ENCODE results near the gene PLSCR4. TPM values are rescaled to one million over a fixed set of nuclear protein-coding genes. Genes with fewer than 3 reads are reported as not detected.

Gene PLSCR4
- total and polyA plus RNA-seq, 4 donors: 19.5 to 56.4 (median 34.9) TPM

DNA sequence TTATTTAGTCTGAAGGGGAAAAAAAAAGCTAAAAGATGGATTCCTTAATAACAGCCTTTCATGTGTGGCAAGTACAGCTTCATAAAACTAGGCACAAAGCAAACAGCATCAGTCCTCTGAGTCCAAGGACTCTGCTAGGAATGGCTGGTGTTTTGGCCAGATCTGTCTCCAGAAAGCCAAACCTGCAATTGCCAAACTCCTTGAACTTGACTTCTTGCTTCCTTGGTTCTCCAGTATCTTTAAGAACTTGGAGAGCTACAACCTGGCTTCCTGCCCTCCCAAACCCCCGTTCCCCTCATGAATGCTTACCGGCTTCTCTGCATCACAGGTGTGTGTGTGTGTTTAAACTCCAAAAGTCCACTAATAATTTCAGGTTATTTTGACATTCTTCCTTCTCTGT is 88.3 kb downstream of the PLSCR4 start:
- no peak for TF ChIP-seq GABPA (IDR thresholded peaks at IDR 0.05 in 1 of 2, conservative IDR thresholded peaks at IDR 0.05 in 1 of 2)
- no peak for TF ChIP-seq EGR1 (IDR thresholded peaks at IDR 0.05; ENCODE audit: low read depth in 2 of 2)
- TF ChIP-seq YY1 (IDR thresholded peaks at IDR 0.05): peak; percentile 21
- peak; percentile 41 to 48 for TF ChIP-seq HNF4A (conservative IDR thresholded peaks at IDR 0.05)
- Histone ChIP-seq H3K27me3 (ENCODE audit: control insufficient read depth in 4 of 4, insufficient read depth in 4 of 4, low read length in 3 of 4) (no peaks in the 10 kb centered on the region), H3K4me1 (ENCODE audit: control insufficient read depth in 4 of 4, insufficient read depth in 4 of 4, low read length in 3 of 4) (peaks cover 3 to 65% (median 16%) of the 10 kb centered on the region in 4 donors), H3K4me3 (ENCODE audit: low read depth in 1 of 3, low read length in 3 of 3) (no peak overlapping the region), H3K9me3 (ENCODE audit: control insufficient read depth in 4 of 4, low read length in 3 of 4) (no peaks in the 10 kb centered on the region), H3K27ac (ENCODE audit: low read depth in 1 of 2, low read length in 2 of 2) (peak overlapping the region; percentile 95 to 97), H3K9ac (ENCODE audit: low read depth in 1 of 2, low read length in 2 of 2) (no peak overlapping the region), H3K36me3 (ENCODE audit: control insufficient read depth in 4 of 4, insufficient read depth in 3 of 4, low read depth in 1 of 4, low read length in 3 of 4) (no peaks in the 10 kb centered on the region)
- DNase-seq (ENCODE audit: low spot score): no peak
- 41% methylated on average over 2 of the region's 2 CpGs for WGBS

DNA sequence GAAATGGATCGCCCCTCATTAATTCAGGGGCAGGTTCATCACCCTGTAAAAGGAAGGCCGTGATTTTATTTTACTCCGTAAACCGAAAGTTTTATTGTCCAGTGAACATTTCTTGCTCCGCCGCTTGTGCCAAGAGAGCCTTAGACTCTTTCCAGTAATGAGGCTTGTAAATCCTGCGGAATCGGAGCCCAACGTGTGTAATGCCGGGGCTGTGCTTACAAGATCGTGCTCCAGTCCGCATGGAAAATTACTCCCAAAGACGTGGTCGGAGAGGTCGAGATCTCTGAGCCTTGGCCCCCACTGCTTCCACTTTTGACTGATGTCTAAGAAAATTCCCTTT is 89.3 kb downstream of the PLSCR4 start:
- peak; percentile 41 for DNase-seq (ENCODE audit: low spot score)
- 3% methylated on average over 15 of the region's 15 CpGs for WGBS
- Histone ChIP-seq H3K4me3 (ENCODE audit: low read depth in 1 of 3, low read length in 3 of 3) (peak overlapping the region; percentile 79 to 98 (median 81)), H3K27me3 (ENCODE audit: control insufficient read depth in 4 of 4, insufficient read depth in 4 of 4, low read length in 3 of 4) (no peaks in the 10 kb centered on the region), H3K27ac (ENCODE audit: low read depth in 1 of 2, low read length in 2 of 2) (peak overlapping the region; percentile 95 to 97), H3K36me3 (ENCODE audit: control insufficient read depth in 4 of 4, insufficient read depth in 3 of 4, low read depth in 1 of 4, low read length in 3 of 4) (no peaks in the 10 kb centered on the region), H3K9me3 (ENCODE audit: control insufficient read depth in 4 of 4, low read length in 3 of 4) (no peaks in the 10 kb centered on the region), H3K9ac (ENCODE audit: low read depth in 1 of 2, low read length in 2 of 2) (peak overlapping the region; percentile 87 to 99), H3K4me1 (ENCODE audit: control insufficient read depth in 4 of 4, insufficient read depth in 4 of 4, low read length in 3 of 4) (peaks cover 3 to 68% (median 22%) of the 10 kb centered on the region in 4 donors)
- no peak for TF ChIP-seq RAD21 (IDR thresholded peaks at IDR 0.05)
- TF ChIP-seq EGR1 (IDR thresholded peaks at IDR 0.05; ENCODE audit: low read depth in 2 of 2): no peak
- TF ChIP-seq FOXA1 (IDR thresholded peaks at IDR 0.05): no peak
- TF ChIP-seq, protein P1, sequence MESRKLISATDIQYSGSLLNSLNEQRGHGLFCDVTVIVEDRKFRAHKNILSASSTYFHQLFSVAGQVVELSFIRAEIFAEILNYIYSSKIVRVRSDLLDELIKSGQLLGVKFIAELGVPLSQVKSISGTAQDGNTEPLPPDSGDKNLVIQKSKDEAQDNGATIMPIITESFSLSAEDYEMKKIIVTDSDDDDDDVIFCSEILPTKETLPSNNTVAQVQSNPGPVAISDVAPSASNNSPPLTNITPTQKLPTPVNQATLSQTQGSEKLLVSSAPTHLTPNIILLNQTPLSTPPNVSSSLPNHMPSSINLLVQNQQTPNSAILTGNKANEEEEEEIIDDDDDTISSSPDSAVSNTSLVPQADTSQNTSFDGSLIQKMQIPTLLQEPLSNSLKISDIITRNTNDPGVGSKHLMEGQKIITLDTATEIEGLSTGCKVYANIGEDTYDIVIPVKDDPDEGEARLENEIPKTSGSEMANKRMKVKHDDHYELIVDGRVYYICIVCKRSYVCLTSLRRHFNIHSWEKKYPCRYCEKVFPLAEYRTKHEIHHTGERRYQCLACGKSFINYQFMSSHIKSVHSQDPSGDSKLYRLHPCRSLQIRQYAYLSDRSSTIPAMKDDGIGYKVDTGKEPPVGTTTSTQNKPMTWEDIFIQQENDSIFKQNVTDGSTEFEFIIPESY (IDR thresholded peaks at IDR 0.05): peak; percentile 23
- no peak for TF ChIP-seq GABPA (IDR thresholded peaks at IDR 0.05 in 1 of 2, conservative IDR thresholded peaks at IDR 0.05 in 1 of 2)
- TF ChIP-seq, protein P2, sequence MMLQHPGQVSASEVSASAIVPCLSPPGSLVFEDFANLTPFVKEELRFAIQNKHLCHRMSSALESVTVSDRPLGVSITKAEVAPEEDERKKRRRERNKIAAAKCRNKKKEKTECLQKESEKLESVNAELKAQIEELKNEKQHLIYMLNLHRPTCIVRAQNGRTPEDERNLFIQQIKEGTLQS (IDR thresholded peaks at IDR 0.05): no peak
- TF ChIP-seq TAF1 (conservative IDR thresholded peaks at IDR 0.05): no peak
- TF ChIP-seq YY1 (IDR thresholded peaks at IDR 0.05): peak; percentile 62
- TF ChIP-seq RXRA (IDR thresholded peaks at IDR 0.05): no peak
- TF ChIP-seq SP1 (IDR thresholded peaks at IDR 0.05): no peak
- no peak for TF ChIP-seq NR2F2 (IDR thresholded peaks at IDR 0.05)
- TF ChIP-seq HNF4A (conservative IDR thresholded peaks at IDR 0.05): no peak

DNA sequence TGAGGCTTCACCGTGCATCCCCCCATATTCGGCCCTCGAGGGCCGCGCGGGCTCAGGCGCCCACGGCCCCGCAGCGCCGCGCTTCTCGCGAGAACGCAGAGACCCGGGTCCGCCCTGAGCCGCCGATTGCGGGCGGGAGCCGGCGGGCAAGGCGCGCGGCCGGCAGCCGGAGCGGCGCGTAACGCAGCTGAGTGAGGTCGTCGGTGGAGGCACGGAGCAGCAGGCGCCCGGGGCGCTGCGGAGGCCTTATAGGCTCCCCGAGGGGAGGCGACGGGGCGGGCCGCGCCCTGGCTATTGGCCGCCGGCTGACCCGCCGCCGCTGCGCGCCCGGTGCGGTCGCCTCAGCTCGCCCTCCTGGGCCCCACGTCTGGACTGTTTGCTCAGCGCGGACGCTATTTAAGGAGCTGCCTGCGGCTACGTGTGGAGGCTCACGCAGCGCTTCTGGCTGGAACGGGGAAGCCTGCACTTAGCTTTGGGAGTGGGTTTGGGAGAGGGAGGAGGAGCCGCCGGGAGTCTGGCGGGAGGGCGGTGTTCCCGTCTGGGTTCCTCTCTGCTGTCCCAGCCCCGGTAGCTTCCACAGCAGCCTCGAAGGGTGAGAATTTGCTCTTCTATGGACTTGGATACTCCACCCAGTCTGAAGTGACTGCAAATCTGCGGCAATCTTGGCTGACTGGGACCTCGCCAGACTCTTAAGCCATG is 89.8 kb downstream of the PLSCR4 start, which contains the start of gene PLOD2:
Gene PLOD2, minus strand, starts transcription at position 221 of the 699 bp plus-strand sequence. Its CDS starts 195 bp downstream, at position 26.
- H3K4me1 ChIP-seq (ENCODE audit: control insufficient read depth in 4 of 4, insufficient read depth in 4 of 4, low read length in 3 of 4): peaks cover 4 to 68% (median 26%) of the 10 kb centered on the region in 4 donors
- WGBS: 1% methylated on average over 74 of the region's 74 CpGs
- H3K27ac ChIP-seq (ENCODE audit: low read depth in 1 of 2, low read length in 2 of 2): peak within 1 kb of the TSS; percentile 95 to 97
- no peaks in the 10 kb centered on the region for H3K36me3 ChIP-seq (ENCODE audit: control insufficient read depth in 4 of 4, insufficient read depth in 3 of 4, low read depth in 1 of 4, low read length in 3 of 4)
- peak; percentile 78 for DNase-seq (ENCODE audit: low spot score)
- no peaks in the 10 kb centered on the region for H3K9me3 ChIP-seq (ENCODE audit: control insufficient read depth in 4 of 4, low read length in 3 of 4)
- no peaks in the 10 kb centered on the region for H3K27me3 ChIP-seq (ENCODE audit: control insufficient read depth in 4 of 4, insufficient read depth in 4 of 4, low read length in 3 of 4)
- peak within 1 kb of the TSS; percentile 79 to 98 (median 81) for H3K4me3 ChIP-seq (ENCODE audit: low read depth in 1 of 3, low read length in 3 of 3)
- peak within 1 kb of the TSS; percentile 98 to 100 for H3K9ac ChIP-seq (ENCODE audit: low read depth in 1 of 2, low read length in 2 of 2)
- TF ChIP-seq HNF4G (IDR thresholded peaks at IDR 0.05): no peak
- TF ChIP-seq, protein P3, sequence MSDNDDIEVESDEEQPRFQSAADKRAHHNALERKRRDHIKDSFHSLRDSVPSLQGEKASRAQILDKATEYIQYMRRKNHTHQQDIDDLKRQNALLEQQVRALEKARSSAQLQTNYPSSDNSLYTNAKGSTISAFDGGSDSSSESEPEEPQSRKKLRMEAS (IDR thresholded peaks at IDR 0.05): no peak
- TF ChIP-seq HNF4A (conservative IDR thresholded peaks at IDR 0.05): peak; percentile 13 to 40
- no peak for TF ChIP-seq FOXA1 (IDR thresholded peaks at IDR 0.05)
- TF ChIP-seq, protein P1 (IDR thresholded peaks at IDR 0.05): no peak
- TF ChIP-seq YY1 (IDR thresholded peaks at IDR 0.05): no peak
- no peak for TF ChIP-seq NR2F2 (IDR thresholded peaks at IDR 0.05)
- TF ChIP-seq TAF1 (conservative IDR thresholded peaks at IDR 0.05): peak; percentile 92
- TF ChIP-seq, protein P2 (IDR thresholded peaks at IDR 0.05): peak; percentile 8
- no peak for TF ChIP-seq FOXA2 (IDR thresholded peaks at IDR 0.05)
- TF ChIP-seq, protein P4, sequence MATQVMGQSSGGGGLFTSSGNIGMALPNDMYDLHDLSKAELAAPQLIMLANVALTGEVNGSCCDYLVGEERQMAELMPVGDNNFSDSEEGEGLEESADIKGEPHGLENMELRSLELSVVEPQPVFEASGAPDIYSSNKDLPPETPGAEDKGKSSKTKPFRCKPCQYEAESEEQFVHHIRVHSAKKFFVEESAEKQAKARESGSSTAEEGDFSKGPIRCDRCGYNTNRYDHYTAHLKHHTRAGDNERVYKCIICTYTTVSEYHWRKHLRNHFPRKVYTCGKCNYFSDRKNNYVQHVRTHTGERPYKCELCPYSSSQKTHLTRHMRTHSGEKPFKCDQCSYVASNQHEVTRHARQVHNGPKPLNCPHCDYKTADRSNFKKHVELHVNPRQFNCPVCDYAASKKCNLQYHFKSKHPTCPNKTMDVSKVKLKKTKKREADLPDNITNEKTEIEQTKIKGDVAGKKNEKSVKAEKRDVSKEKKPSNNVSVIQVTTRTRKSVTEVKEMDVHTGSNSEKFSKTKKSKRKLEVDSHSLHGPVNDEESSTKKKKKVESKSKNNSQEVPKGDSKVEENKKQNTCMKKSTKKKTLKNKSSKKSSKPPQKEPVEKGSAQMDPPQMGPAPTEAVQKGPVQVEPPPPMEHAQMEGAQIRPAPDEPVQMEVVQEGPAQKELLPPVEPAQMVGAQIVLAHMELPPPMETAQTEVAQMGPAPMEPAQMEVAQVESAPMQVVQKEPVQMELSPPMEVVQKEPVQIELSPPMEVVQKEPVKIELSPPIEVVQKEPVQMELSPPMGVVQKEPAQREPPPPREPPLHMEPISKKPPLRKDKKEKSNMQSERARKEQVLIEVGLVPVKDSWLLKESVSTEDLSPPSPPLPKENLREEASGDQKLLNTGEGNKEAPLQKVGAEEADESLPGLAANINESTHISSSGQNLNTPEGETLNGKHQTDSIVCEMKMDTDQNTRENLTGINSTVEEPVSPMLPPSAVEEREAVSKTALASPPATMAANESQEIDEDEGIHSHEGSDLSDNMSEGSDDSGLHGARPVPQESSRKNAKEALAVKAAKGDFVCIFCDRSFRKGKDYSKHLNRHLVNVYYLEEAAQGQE (IDR thresholded peaks at IDR 0.05): peak; percentile 89
